ENCODE results near the gene PHACTR1.

Gene PHACTR1

GRCh38 chr6:13038315-13038714 is 321.7 kb downstream of the PHACTR1 start:
- no peak for DNase-seq

- no peak for DNase-seq
Observed at GRCh38 chr6:13038741-13039190, 322.2 kb downstream of the PHACTR1 start.

- no peak for DNase-seq
Observed at GRCh38 chr6:13044390-13044789, 327.8 kb downstream of the PHACTR1 start.

- no peak for DNase-seq
Observed at GRCh38 chr6:13044896-13045295, 328.3 kb downstream of the PHACTR1 start.

- no peak for DNase-seq
Observed at GRCh38 chr6:13045676-13046075, 329.1 kb downstream of the PHACTR1 start.

GRCh38 chr6:13046084-13046483 is 329.5 kb downstream of the PHACTR1 start:
- no peak for DNase-seq

GRCh38 chr6:13048113-13048512 is 331.5 kb downstream of the PHACTR1 start:
- no peak for DNase-seq

- DNase-seq, result no peak
Observed at GRCh38 chr6:13049666-13050254, 333.2 kb downstream of the PHACTR1 start.

GRCh38 chr6:13053006-13053461 is 336.5 kb downstream of the PHACTR1 start:
- no peak for DNase-seq

DNA sequence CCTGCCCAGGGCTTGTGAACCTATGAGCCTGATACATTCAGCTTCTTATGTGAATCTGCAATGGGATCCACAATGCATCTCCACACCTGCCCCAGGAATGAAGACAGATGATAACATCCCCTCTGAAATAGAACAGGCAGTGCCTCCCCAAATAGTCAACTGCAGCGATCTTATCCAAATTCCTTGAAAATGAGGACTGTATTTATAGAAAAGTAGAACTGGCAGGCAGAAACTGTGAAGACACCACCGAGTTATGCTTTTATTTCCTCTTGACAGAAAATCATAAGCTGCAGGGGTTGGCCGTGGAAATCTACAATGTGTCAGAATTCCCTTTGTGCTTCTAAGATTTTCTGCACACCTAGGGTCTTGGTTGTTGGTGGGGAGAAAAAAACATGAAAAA is 341.5 kb downstream of the PHACTR1 start:
- no peak for DNase-seq

DNA sequence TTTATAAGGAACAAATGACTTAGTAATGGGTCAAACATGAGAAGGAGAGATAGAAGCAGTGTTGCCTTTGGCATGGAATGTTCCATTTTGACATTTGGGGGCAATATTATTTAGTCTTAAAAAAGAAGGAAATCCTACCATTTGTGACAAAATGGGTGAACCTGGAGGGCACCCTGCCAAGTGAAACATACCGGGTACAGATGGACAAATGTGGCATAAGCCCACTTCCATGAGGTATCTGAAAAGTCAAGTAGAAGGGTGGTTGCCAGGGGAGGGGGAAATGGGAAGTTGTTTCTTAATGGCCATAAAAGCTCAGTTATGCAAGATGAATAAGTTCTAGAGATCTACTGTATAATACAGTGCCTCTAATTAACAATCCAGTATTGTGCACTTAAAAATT is 342.5 kb downstream of the PHACTR1 start:
- DNase-seq, result no peak

GRCh38 chr6:13063300-13063918 is 346.8 kb downstream of the PHACTR1 start:
- no peak for DNase-seq

- no peak for DNase-seq
Observed at GRCh38 chr6:13065581-13065980, 349.0 kb downstream of the PHACTR1 start.

DNA sequence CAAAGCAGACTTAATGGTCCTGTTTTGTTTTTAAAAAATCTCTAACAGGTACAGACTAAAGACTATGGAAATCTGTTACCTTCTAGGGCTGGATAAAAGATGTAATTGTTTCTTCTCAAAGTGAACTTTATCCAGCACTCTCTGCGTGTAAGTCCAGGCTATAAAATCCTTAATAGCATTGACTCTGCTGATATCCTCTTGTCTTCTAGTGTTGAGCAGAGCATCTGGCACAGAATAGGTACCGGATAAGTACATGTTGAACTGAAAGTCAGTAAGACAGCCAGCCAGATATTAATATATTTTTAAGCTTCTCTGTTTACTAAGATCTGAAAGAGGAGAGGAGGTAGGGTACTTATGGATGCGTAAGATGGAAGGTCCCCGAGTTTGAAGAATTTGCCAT is 349.5 kb downstream of the PHACTR1 start:
- no peak for DNase-seq

- DNase-seq, result no peak
Observed at GRCh38 chr6:13066820-13067219, 350.3 kb downstream of the PHACTR1 start.

DNA sequence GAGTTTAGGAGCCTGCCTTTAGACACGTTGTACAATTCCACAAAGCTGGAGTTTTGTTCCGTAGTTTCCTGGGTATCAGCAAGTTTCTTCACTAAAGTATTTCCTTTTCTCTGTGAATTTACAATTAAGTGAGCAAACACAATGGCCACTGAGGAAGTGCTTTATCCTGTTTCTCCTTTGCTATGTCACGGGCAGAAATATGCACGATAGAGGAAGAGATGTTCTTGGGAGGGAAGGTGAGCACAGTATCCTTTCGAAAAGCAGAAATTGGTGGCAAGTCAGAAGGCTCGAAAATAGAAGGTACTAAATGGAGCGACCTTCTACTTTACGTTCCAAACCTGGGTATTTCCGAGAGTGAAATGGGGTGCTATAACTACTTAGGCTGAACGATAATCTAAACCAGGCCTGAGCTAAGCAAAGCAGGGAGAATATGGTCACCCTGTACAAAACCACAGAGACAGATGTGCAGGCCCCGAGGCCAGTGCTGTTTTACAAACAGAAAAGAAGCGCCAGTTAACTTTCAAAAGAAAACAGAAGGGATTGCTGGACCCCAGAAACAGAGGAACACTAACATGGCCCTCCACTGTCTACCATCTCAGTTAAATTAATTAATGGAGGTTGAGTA is 352.1 kb downstream of the PHACTR1 start:
- DNase-seq, result no peak

DNA sequence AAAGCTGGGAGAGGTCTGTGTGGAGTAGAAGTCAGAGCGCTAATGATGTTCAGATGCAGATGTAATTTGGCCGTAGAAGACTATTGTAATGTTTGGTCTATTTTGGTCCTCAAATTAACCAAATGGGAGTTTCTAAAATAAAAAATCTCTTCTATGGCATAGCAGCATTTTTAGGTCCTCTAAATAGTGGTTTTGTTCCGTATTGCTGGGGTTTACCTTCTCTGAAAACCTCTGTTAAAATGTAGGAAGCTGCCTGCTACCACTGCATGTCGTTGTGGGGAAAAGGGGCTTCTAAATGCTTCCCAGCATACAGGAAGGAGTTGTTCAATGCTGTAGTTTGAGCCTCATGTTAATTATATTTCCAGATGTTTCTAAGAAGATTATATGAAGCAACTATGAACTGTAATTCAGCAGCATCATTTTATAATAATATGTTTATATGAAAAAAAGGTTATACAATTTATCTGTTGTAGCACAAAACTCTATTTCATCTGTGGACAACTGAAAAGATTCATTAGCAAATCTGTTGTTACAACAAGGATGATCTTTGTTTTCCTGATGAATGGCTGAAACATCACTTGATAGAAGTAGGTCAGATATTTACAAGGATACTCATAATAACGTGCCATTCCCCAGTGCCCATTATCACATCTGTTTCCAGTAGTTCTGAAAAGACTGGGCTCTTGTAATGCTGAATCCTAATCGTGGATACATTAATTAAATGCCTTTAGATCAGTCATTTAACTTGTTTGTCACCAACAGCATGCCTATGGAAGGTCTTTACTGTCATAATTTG is 355.2 kb downstream of the PHACTR1 start:
- DNase-seq, result no peak

- no peak for DNase-seq
Observed at GRCh38 chr6:13072686-13073347, 356.2 kb downstream of the PHACTR1 start.

GRCh38 chr6:13074415-13075140 is 358.0 kb downstream of the PHACTR1 start:
- DNase-seq, result no peak

DNA sequence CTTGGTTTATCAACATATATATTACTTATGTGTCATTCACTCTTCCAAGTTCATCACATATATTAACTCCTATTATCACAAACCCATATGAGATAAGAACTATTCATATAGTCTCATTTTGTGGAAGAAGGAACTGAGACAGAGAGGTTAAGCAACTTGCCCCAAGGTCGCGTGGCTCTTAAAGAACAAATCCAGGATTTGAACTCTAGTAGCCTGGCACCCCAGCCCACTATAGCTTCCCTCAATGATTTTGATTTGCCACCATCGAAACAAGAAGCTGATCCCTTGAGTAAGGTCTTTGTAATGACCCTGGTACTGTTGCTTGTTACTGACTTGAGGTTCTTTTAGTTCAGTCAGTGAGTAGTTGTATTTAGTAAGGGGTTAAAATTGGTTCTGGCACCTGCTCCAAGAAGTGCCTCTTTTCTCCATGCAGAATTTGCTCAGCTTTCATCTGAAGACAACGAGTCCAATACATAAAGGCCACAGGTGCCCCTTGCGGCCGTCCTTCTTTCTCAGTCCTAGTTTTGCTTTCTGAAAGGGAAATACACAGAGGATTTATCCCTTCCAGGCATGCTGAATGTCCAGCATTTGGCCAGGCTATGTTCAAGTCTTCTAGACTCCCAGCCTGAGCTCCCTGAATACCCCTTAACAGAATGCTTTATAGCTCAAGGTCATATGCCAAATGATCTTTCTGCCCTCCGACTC is 358.7 kb downstream of the PHACTR1 start:
- no peak for DNase-seq

- no peak for DNase-seq
Observed at GRCh38 chr6:13076575-13076974, 360.0 kb downstream of the PHACTR1 start.

DNA sequence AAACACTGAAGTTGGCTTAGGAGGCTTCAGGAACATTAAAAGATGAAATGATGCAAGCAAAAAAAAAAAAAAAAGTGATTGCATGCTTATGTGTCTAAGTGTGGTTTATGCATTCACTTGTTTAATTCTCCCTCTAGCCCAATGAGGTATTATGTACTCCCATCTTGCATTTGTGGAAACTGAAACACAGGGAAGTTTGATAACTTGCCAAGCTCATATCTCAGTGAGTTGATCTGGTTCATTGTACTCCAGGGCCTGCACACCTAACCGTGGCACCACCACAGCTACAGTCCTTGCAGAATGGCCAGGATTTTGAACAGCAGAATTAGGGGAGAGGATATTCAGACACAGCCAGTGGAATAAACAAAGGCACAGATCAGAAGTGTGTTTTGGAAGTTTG is 360.6 kb downstream of the PHACTR1 start:
- no peak for DNase-seq
